ENCODE data around the gene SPHKAP. TPM values are rescaled to one million over a fixed set of nuclear protein-coding genes. Genes with fewer than 3 reads are reported as not detected.

SPHKAP gene
- total and polyA plus RNA-seq, 7 donors, result 0.15 to 0.83 (median 0.41) TPM; not detected in 2

DNA sequence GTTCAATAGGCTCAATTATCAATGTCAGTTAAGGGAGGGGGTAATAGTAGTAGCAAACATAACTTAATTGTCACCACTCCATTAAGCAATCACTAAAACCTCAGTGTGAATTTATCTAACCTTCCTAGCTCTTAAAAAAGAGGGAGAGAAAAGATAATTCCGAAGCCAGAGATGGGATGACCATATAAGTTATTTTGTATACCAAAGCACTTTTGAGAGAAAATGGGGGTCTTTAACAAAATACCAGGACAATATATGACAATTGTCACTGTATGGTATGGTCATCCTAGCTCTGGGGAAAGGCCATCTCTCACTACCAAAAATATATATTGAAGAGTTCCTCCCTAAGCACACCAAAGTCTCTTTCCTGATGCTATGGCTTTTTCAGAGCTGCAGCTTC is 55.1 kb downstream of the SPHKAP start:
- intact Hi-C loops (cut with DNase I), result no loop called here
- 76 to 85% methylated on average over 1 of the region's 1 CpG for WGBS, 2 donors
- no peak for TF ChIP-seq POLR2A (IDR thresholded peaks at IDR 0.05)
- TF ChIP-seq, protein P1, sequence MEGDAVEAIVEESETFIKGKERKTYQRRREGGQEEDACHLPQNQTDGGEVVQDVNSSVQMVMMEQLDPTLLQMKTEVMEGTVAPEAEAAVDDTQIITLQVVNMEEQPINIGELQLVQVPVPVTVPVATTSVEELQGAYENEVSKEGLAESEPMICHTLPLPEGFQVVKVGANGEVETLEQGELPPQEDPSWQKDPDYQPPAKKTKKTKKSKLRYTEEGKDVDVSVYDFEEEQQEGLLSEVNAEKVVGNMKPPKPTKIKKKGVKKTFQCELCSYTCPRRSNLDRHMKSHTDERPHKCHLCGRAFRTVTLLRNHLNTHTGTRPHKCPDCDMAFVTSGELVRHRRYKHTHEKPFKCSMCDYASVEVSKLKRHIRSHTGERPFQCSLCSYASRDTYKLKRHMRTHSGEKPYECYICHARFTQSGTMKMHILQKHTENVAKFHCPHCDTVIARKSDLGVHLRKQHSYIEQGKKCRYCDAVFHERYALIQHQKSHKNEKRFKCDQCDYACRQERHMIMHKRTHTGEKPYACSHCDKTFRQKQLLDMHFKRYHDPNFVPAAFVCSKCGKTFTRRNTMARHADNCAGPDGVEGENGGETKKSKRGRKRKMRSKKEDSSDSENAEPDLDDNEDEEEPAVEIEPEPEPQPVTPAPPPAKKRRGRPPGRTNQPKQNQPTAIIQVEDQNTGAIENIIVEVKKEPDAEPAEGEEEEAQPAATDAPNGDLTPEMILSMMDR (IDR thresholded peaks at IDR 0.05), result no peak
- no peak for TF ChIP-seq POLR2AphosphoS5 (IDR thresholded peaks at IDR 0.05)
- no peak for TF ChIP-seq EP300 (IDR thresholded peaks at IDR 0.05)

DNA sequence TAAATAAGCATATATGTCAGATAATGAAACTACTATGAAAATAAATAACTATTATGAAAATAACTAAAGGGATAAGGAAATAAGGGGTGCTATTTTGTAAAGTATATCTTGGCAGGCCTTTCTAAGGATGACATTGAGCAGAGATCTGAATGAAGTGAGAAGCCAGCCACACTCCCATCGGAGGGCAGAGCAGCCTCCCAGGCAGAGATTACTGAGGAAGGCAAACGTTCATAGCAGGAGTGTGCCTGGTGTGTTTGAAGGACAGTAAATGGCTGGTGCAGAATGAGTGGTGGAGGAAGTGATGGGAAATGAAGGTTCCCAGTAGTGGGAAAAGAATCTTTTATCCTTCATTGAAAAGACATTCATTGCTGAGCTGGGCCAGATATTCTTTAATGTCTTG is 62.5 kb downstream of the SPHKAP start:
- H3K27me3 ChIP-seq, result no peaks in the 10 kb centered on the region
- H3K4me3 ChIP-seq, result no peak overlapping the region
- DNase-seq, result no peak
- no peak overlapping the region for H3K27ac ChIP-seq
- intact Hi-C loops (cut with DNase I), result no loop called here
- peaks cover 0 to 2% (median 0%) of the 10 kb centered on the region in 4 donors for H3K9me3 ChIP-seq
- 22 to 36% methylated on average over 2 of the region's 2 CpGs for WGBS, 2 donors
- no peaks in the 10 kb centered on the region for H3K4me1 ChIP-seq
- H3K36me3 ChIP-seq, result no peaks in the 10 kb centered on the region
- TF ChIP-seq POLR2A (IDR thresholded peaks at IDR 0.05) (no peak), EP300 (IDR thresholded peaks at IDR 0.05) (no peak), POLR2AphosphoS5 (IDR thresholded peaks at IDR 0.05) (no peak)
- TF ChIP-seq, protein P1 (IDR thresholded peaks at IDR 0.05), result no peak

More for the DNA sequence above, 55.1 kb downstream of the SPHKAP start:
- no peak overlapping the region for H3K27ac ChIP-seq
- no peak overlapping the region for H3K4me3 ChIP-seq
- H3K27me3 ChIP-seq, result no peaks in the 10 kb centered on the region
- no peak for DNase-seq
- no peaks in the 10 kb centered on the region for H3K4me1 ChIP-seq
- no peaks in the 10 kb centered on the region for H3K9me3 ChIP-seq
- H3K36me3 ChIP-seq, result no peaks in the 10 kb centered on the region

DNA sequence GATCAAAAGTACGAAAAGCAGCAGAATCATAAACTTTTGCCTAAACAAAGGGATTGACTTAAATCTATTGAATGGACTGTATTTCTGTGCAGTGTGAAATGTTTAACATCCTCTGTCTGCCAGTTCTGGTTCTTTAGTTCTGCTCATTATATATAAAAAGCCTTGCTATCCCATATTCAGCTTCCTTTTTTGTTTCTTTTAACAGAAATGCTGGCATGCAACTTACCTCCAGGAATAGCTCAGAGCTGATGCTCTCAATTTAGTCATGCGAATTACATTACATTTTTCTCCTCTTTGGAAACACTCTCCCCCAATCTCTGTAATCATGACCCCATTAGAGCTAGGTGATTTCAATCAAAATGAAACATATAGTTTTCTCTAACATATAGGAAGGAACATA is 73.6 kb downstream of the SPHKAP start:
- TF ChIP-seq, protein P1 (IDR thresholded peaks at IDR 0.05), result no peak
- TF ChIP-seq EP300 (IDR thresholded peaks at IDR 0.05), result no peak
- TF ChIP-seq POLR2A (IDR thresholded peaks at IDR 0.05), result no peak
- TF ChIP-seq POLR2AphosphoS5 (IDR thresholded peaks at IDR 0.05), result no peak
- 64 to 67% methylated on average over 2 of the region's 2 CpGs for WGBS, 2 donors

DNA sequence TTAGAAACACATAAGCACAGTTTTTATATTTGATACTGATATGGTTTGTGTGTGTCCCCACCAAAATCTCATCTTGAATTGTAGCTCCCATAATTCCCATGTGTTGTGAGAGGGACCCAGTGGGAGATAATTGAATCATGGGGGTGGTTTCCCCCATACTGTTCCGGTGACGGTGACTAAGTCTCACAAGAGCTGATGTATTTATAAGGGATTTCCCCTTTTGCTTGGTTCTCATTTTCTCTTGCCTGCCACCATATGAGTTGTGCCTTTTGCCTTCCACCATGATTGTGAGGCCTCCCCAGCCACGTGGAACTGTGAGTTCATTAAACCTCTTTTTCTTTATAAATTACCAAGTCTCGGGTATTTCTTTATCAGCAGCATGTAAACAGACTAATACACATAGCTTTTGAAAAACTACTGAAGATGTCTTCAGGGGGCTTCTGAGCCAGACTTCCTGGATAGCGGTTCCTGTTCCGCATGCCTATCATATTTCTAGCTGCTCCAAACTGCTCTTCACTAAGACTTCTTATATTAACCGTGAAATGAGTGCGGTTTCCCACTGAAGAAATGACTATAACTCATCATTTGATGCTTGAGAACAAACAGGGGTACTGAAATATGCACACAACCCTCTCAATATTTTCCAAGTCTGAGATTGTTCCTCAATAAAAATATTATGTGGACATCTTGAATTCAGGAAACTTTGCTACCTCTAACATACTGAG is 75.8 kb downstream of the SPHKAP start:
- DNase-seq, result no peak
- 85 to 88% methylated on average over 8 of the region's 8 CpGs for WGBS, 2 donors
- TF ChIP-seq POLR2A (IDR thresholded peaks at IDR 0.05), result no peak
- no peak for TF ChIP-seq EP300 (IDR thresholded peaks at IDR 0.05)
- no peak for TF ChIP-seq POLR2AphosphoS5 (IDR thresholded peaks at IDR 0.05)
- TF ChIP-seq, protein P1 (IDR thresholded peaks at IDR 0.05), result no peak
- intact Hi-C loops (cut with DNase I), result no loop called here
- H3K36me3 ChIP-seq, result no peaks in the 10 kb centered on the region
- H3K27me3 ChIP-seq, result no peaks in the 10 kb centered on the region
- H3K27ac ChIP-seq, result no peak overlapping the region
- no peaks in the 10 kb centered on the region for H3K4me1 ChIP-seq
- no peaks in the 10 kb centered on the region for H3K9me3 ChIP-seq
- no peak overlapping the region for H3K4me3 ChIP-seq

More for the DNA sequence above, 73.6 kb downstream of the SPHKAP start:
- Histone ChIP-seq H3K9me3 (no peaks in the 10 kb centered on the region), H3K27me3 (no peaks in the 10 kb centered on the region), H3K4me1 (no peaks in the 10 kb centered on the region), H3K36me3 (no peaks in the 10 kb centered on the region), H3K27ac (no peak overlapping the region), H3K4me3 (no peak overlapping the region)
- intact Hi-C loops (cut with DNase I), result no loop called here
- no peak for DNase-seq
